Liver (tissue), 9 donors: ENCODE measurements around the gene USP16. TPM values are rescaled to one million over a fixed set of nuclear protein-coding genes. Genes with fewer than 3 reads are reported as not detected.

Experiments used
- DNase-seq: peaks from one replicate; pipeline ENCODE4 v3.0.0-alpha.2; 2017; ENCODE audit warnings: low spot score
- H3K27ac ChIP-seq, 2 donors: one replicate each; pipeline ENCODE4 v1.7.0; 2013; ENCODE audit warnings: inconsistent platforms in 2 of 2, low read length in 2 of 2, control low read depth in 1 of 2, low read depth in 1 of 2, mild to moderate bottlenecking in 1 of 2
- H3K27me3 ChIP-seq, 4 donors: one replicate each; pipeline versions ENCODE4 v1.6.1 to v1.7.0; 2013; ENCODE audit warnings: low read length in 3 of 4, inconsistent platforms in 1 of 4, mild to moderate bottlenecking in 1 of 4, moderate library complexity in 1 of 4; ENCODE audit not compliant: control insufficient read depth in 4 of 4, insufficient read depth in 4 of 4
- H3K36me3 ChIP-seq, 4 donors: one replicate each; pipeline versions ENCODE4 v1.6.1 to v1.7.0; 2013; ENCODE audit warnings: low read length in 3 of 4, mild to moderate bottlenecking in 3 of 4, low read depth in 1 of 4, moderate library complexity in 1 of 4; ENCODE audit not compliant: control insufficient read depth in 4 of 4, insufficient read depth in 3 of 4
- H3K4me1 ChIP-seq, 4 donors: one replicate each; pipeline versions ENCODE4 v1.6.1 to v1.7.0; 2013; ENCODE audit warnings: low read length in 3 of 4, mild to moderate bottlenecking in 3 of 4, moderate library complexity in 1 of 4; ENCODE audit not compliant: control insufficient read depth in 4 of 4, insufficient read depth in 4 of 4
- H3K4me3 ChIP-seq, 3 donors: one replicate each; pipeline versions ENCODE4 v1.6.1 to v1.7.0; 2013; ENCODE audit warnings: low read length in 3 of 3, control low read depth in 1 of 3, low read depth in 1 of 3, mild to moderate bottlenecking in 1 of 3
- H3K9ac ChIP-seq, 2 donors: one replicate each; pipeline ENCODE4 v1.7.0; 2013; ENCODE audit warnings: low read length in 2 of 2, mild to moderate bottlenecking in 2 of 2, moderate library complexity in 2 of 2, control low read depth in 1 of 2, low read depth in 1 of 2
- H3K9me3 ChIP-seq, 4 donors: one replicate each; pipeline versions ENCODE4 v1.6.1 to v1.7.0; 2013; ENCODE audit warnings: low read length in 3 of 4; ENCODE audit not compliant: control insufficient read depth in 4 of 4
- ATF3 ChIP-seq: IDR thresholded peaks from 2 replicates; pipeline ENCODE4 v1.6.1; 2016; ENCODE audit warnings: antibody characterized with exemption
- CTCF ChIP-seq: fragments of 150-350 bp; IDR thresholded peaks from 2 replicates; pipeline ENCODE4 v1.5.1; 2017; ENCODE audit warnings: improper control_type of control experiment, low read depth, low read length; ENCODE audit not compliant: missing input control
- EGR1 ChIP-seq, 2 donors: IDR thresholded peaks; 2 replicates each; pipeline ENCODE4 v1.6.1; 2016 to 2018; ENCODE audit warnings: antibody characterized with exemption in 2 of 2, low read depth in 2 of 2
- FOXA1 ChIP-seq: IDR thresholded peaks from 2 replicates; pipeline ENCODE4 v1.6.1; 2016; ENCODE audit warnings: antibody characterized with exemption
- FOXA2 ChIP-seq: IDR thresholded peaks from 2 replicates; pipeline ENCODE4 v1.6.1; 2016; ENCODE audit warnings: antibody characterized with exemption
- GABPA ChIP-seq, 2 donors: IDR thresholded peaks in 1 of 2; conservative IDR thresholded peaks in 1 of 2; 2 replicates each; pipeline ENCODE4 v1.6.1; 2016; ENCODE audit warnings: antibody characterized with exemption in 2 of 2, mild to moderate bottlenecking in 1 of 2, moderate library complexity in 1 of 2
- HNF4A ChIP-seq, 2 donors: conservative IDR thresholded peaks; 2 replicates each; pipeline ENCODE4 v1.6.1; 2016; ENCODE audit warnings: antibody characterized with exemption in 2 of 2, mild to moderate bottlenecking in 2 of 2
- HNF4G ChIP-seq: IDR thresholded peaks from 2 replicates; pipeline ENCODE4 v1.6.1; 2016; ENCODE audit warnings: antibody characterized with exemption
- JUND ChIP-seq, 2 donors: IDR thresholded peaks; 2 replicates each; pipeline ENCODE4 v1.6.1; 2016; ENCODE audit warnings: antibody characterized with exemption in 2 of 2
- MAX ChIP-seq: IDR thresholded peaks from 2 replicates; pipeline ENCODE4 v1.6.1; 2016; ENCODE audit warnings: antibody characterized with exemption
- NR2F2 ChIP-seq: IDR thresholded peaks from 2 replicates; pipeline ENCODE4 v1.6.1; 2016; ENCODE audit warnings: antibody characterized with exemption
- RAD21 ChIP-seq, 2 donors: IDR thresholded peaks; 2 replicates each; pipeline ENCODE4 v1.6.1; 2016; ENCODE audit warnings: antibody characterized with exemption in 2 of 2, mild to moderate bottlenecking in 2 of 2
- REST ChIP-seq: IDR thresholded peaks from 2 replicates; pipeline ENCODE4 v1.6.1; 2016; ENCODE audit warnings: antibody characterized with exemption, mild to moderate bottlenecking
- RXRA ChIP-seq, 2 donors: IDR thresholded peaks; 2 replicates each; pipeline ENCODE4 v1.6.1; 2017 to 2018; ENCODE audit warnings: antibody characterized with exemption in 2 of 2, mild to moderate bottlenecking in 1 of 2
- SP1 ChIP-seq: IDR thresholded peaks from 2 replicates; pipeline ENCODE4 v1.6.1; 2018; ENCODE audit warnings: antibody characterized with exemption, mild to moderate bottlenecking
- TAF1 ChIP-seq: conservative IDR thresholded peaks from 2 replicates; pipeline ENCODE4 v1.6.1; 2016; ENCODE audit warnings: antibody characterized with exemption, mild to moderate bottlenecking
- YY1 ChIP-seq: IDR thresholded peaks from 2 replicates; pipeline ENCODE4 v1.6.1; 2016; ENCODE audit warnings: antibody characterized with exemption, mild to moderate bottlenecking
- ZBTB33 ChIP-seq: IDR thresholded peaks from 2 replicates; pipeline ENCODE4 v1.6.1; 2016; ENCODE audit warnings: antibody characterized with exemption
- WGBS: extraction: QIAGEN DNeasy Blood & Tissue Kit; methylation state at CpG from one replicate; pipeline ENCODE4 v1.1.7; 2013; 5-methylcytosine and 5-hydroxymethylcytosine counted together
- polyA plus RNA-seq, 2 donors: library from polyadenylated mRNA; stranded (reverse) in 1 of 2; unstranded in 1 of 2; fragments of 200-250 nt in 1 of 2; fragments of >200 nt in 1 of 2; fragmentation: Nextera tagmentation in 1 of 2; extraction: Ambion mirVana in 1 of 2; gene quantifications; one replicate each; pipeline versions ENCODE4 v1.2.1 to v1.2.3, GENCODE V29; 2013 to 2015
- total RNA-seq, 2 donors: library from RNA; depleted of rRNA; stranded (reverse); fragments of >200 nt; gene quantifications; one replicate each; pipeline ENCODE4 v1.2.3, GENCODE V29; 2014
- donor health status: healthy.
- donor health status: healthy.
- donor health status: healthy.
- donor health status: healthy.
- donor health status: healthy.

The USP16 gene
- total and polyA plus RNA-seq, 4 donors: 13.3 to 45.3 (median 18.1) TPM

GRCh38 chr21:29055080-29055479 is 30.6 kb downstream of the USP16 start:
- Histone ChIP-seq H3K4me1 (no peaks in the 10 kb centered on the region), H3K27me3 (no peaks in the 10 kb centered on the region), H3K4me3 (no peak overlapping the region), H3K9me3 (no peaks in the 10 kb centered on the region), H3K27ac (no peak overlapping the region), H3K36me3 (peaks cover 7 to 80% (median 61%) of the 10 kb centered on the region in 4 donors), H3K9ac (no peak overlapping the region)
- no peak for DNase-seq
- 96% methylated on average over 5 of the region's 5 CpGs for WGBS
- no peak for TF ChIP-seq HNF4G
- no peak for TF ChIP-seq REST
- no peak for TF ChIP-seq RXRA (IDR thresholded peaks at IDR 0.05)
- TF ChIP-seq JUND (IDR thresholded peaks at IDR 0.05): no peak
- TF ChIP-seq HNF4A (conservative IDR thresholded peaks at IDR 0.05): no peak
- no peak for TF ChIP-seq TAF1
- no peak for TF ChIP-seq FOXA1
- no peak for TF ChIP-seq YY1
- TF ChIP-seq ATF3: no peak
- no peak for TF ChIP-seq FOXA2
- TF ChIP-seq CTCF: no peak
- TF ChIP-seq SP1: no peak
- TF ChIP-seq RAD21 (IDR thresholded peaks at IDR 0.05): no peak
- no peak for TF ChIP-seq EGR1 (IDR thresholded peaks at IDR 0.05; ENCODE audit: low read depth in 2 of 2)
- TF ChIP-seq MAX: no peak

- 80% methylated on average over 1 of the region's 1 CpG for WGBS
- no peak overlapping the region for H3K9ac ChIP-seq
- H3K36me3 ChIP-seq: peaks cover 9 to 80% (median 62%) of the 10 kb centered on the region in 4 donors
- no peaks in the 10 kb centered on the region for H3K27me3 ChIP-seq
- DNase-seq: no peak
- H3K9me3 ChIP-seq: no peaks in the 10 kb centered on the region
- no peak overlapping the region for H3K4me3 ChIP-seq
- H3K4me1 ChIP-seq: no peaks in the 10 kb centered on the region
- H3K27ac ChIP-seq: no peak overlapping the region
- no peak for TF ChIP-seq HNF4G
- no peak for TF ChIP-seq ZBTB33
- TF ChIP-seq MAX: no peak
- no peak for TF ChIP-seq GABPA (IDR thresholded peaks at IDR 0.05 in 1 of 2, conservative IDR thresholded peaks at IDR 0.05 in 1 of 2)
- TF ChIP-seq CTCF: no peak
- no peak for TF ChIP-seq NR2F2
- no peak for TF ChIP-seq FOXA1
- no peak for TF ChIP-seq HNF4A (conservative IDR thresholded peaks at IDR 0.05)
- no peak for TF ChIP-seq TAF1
- no peak for TF ChIP-seq RXRA (IDR thresholded peaks at IDR 0.05)
- no peak for TF ChIP-seq FOXA2
- TF ChIP-seq SP1: no peak
- TF ChIP-seq YY1: no peak
- no peak for TF ChIP-seq RAD21 (IDR thresholded peaks at IDR 0.05)
- no peak for TF ChIP-seq JUND (IDR thresholded peaks at IDR 0.05)
Measured at GRCh38 chr21:29056005-29056404, 31.5 kb downstream of the USP16 start.
